Measurements from ENCODE around the gene PLEKHA8.

GRCh38 chr7:30003098-30003497 lies 25.1 kb upstream of the PLEKHA8 start:
- TF ChIP-seq POLR2A (IDR thresholded peaks at IDR 0.05; ENCODE audit: low read length) (no peak), GATA1 (IDR thresholded peaks at IDR 0.05; ENCODE audit: low read depth, low read length) (no peak)
